IPS DF 4.7 (cell line): ENCODE results near the gene PRSS53.
"Not testable (repeated sequence)": the region's sequence is repeated elsewhere in the genome, so short reads cannot be mapped to it uniquely, and the experiment has no call there.

Source experiments
- DNase-seq: peaks from one replicate; pipeline ENCODE4 v3.0.0-alpha.2; 2013; ENCODE audit warnings: low spot score; ENCODE audit errors: extremely low read depth

Gene PRSS53

DNA sequence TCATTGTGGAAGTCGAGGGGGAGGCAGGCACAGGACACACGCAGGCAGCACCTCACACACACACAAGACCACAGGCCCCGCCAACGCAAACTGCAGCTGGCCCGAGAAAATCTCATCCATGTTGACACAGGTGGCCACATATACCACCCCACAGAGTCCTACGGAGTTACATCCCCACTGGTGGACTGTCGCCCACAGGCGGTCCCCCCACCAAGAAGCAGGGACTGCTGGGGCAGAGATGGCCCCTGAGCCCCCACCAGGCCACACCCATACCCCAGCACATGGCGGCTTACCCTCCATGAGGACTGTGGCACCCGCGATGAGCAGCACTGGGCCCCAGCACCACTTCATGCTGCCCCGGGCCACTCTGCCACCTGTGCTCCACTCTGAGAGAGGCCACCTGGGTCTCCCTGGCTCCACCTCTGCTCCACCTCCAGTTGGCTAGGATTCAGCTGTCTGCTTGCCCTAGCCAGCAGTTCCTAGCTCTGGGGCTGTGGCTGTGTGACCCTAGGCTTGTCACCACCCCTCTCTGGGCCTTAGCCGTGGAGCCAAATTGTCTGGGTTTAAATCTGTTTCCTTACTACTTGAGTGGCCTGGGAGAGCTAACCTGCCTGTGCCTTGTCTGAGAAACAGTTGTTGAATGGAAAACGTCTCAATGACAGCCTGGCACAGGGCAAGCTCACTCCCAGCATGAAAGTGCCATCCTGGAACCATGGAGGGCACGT, at the start of gene PRSS53:
Gene PRSS53 (minus strand): TSS at position 485 of the 725 bp plus-strand sequence. CDS start 134 bp downstream, at position 351.
- DNase-seq: no peak

DNA sequence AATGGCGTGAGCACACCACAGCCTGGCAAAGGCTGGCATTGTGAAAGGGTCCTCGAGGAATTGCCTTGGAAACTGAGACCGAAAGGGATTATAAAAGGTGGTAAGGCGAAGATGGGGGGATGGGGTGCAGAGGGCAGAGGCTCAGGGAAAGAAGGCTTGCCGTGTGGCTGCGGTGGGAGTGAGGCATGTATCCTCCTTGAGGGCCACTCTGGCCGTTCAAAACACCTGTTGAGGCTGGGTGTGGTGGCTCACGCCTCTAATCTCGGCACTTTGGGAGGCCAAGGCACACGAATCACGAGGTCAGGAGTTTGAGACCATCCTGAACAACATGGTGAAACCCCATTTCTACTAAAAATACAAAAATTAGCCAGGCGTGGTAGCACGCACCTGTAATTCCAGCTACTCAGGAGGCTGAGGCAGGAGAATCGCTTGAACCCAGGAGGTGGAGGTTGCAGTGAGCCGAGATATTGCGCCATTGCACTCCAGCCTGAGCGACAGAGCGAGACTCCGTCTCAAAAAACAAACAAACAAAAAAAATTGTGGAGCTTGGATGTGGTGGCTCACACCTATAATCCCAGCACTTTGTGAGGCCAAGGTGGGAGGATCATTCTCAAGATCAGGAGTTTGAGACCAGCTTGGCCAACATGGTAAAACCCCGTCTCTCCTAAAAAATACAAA, 48.2 kb upstream of the PRSS53 start:
- not testable (repeated sequence) for DNase-seq

- no peak for DNase-seq
Observed at GRCh38 chr16:31136287-31136662, 47.5 kb upstream of the PRSS53 start.

- no peak for DNase-seq
Observed at GRCh38 chr16:31135535-31136286, 47.0 kb upstream of the PRSS53 start, which contains the start of gene PRSS8. Gene PRSS8, minus strand, starts transcription at chr16:31135727. Its CDS starts 229 bp downstream, at chr16:31135498.

GRCh38 chr16:31134625-31135534, 46.1 kb upstream of the PRSS53 start:
- no peak for DNase-seq

GRCh38 chr16:31134091-31134571, 45.4 kb upstream of the PRSS53 start:
- DNase-seq: no peak

GRCh38 chr16:31133046-31133501, 44.3 kb upstream of the PRSS53 start:
- DNase-seq: no peak

- DNase-seq: no peak
Observed at GRCh38 chr16:31132303-31132979, 43.7 kb upstream of the PRSS53 start.

DNA sequence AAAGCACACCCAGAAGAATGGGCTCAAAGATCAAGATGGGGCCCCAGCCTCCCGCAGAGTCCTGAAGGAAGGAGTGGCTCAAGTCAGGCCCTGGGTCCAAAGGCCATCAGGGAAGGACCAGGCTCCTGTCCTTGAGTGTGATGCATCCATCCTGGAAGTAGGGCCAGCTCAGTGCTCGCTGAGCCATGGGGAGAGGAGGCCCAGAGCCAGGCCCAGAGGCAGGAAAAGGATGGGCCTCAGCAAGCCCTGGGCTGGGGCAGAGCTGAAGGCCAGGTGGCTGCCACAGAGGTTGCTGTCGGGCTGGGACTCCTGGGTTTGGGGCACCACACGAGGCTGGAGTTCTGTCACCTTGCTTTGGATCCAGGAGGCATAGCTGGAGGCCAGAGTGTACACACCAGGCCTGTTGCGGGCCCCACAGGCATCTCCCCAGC, 43.1 kb upstream of the PRSS53 start:
- no peak for DNase-seq

GRCh38 chr16:31131416-31131815, 42.7 kb upstream of the PRSS53 start:
- no peak for DNase-seq

GRCh38 chr16:31130899-31131298, 42.2 kb upstream of the PRSS53 start:
- DNase-seq: no peak

DNA sequence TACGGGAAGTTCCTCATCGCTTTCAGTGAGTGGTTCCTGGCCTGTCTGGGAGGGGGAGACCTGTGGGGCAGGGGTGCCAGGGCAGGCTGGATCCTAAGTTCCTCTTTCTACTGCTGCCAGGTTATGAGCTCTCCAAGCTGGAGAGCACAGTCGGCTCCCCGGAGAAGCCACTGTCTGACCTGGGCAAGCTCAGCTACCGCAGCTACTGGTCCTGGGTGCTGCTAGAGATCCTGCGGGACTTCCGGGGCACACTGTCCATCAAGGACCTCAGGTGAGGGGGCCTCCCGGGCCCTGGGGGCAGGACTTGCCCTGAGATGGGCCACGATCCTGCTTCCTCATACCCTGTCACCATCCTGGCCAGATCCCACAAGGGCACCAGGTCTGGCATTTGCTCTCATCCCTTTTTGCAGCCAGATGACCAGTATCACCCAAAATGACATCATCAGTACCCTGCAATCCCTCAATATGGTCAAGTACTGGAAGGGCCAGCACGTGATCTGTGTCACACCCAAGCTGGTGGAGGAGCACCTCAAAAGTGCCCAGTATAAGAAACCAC, 41.7 kb upstream of the PRSS53 start:
- no peak for DNase-seq

DNA sequence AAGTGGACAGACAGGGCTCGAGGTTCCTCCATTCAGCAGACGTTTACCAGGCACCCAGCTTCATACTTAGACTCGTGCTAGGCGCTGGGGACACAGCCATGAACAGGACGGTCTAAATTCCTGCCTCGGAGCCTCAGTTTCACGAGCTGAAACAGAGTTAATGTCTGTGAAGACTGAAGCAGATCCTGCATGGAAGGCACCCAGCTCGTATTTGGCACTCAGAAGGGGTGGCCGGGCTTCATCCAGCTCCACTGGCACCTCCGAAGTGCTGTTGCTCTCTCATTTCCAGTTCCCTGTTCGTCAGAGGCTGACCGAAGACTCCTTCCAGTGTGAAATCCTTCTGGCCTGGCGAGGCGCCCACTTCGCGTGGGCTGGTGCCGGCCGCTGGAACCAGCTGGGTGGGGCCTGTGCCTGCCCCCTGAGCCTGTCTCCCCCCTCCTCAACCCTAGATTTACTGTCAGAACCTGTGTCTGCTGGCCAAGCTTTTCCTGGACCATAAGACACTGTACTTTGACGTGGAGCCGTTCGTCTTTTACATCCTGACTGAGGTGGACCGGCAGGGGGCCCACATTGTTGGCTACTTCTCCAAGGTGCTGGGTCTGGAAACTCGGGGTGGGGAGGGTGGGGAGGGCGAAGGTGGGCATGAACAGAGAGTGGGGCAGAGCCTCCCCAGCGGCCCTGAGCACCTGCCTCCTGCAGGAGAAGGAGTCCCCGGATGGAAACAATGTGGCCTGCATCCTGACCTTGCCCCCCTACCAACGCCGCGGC, 41.0 kb upstream of the PRSS53 start:
- no peak for DNase-seq

DNA sequence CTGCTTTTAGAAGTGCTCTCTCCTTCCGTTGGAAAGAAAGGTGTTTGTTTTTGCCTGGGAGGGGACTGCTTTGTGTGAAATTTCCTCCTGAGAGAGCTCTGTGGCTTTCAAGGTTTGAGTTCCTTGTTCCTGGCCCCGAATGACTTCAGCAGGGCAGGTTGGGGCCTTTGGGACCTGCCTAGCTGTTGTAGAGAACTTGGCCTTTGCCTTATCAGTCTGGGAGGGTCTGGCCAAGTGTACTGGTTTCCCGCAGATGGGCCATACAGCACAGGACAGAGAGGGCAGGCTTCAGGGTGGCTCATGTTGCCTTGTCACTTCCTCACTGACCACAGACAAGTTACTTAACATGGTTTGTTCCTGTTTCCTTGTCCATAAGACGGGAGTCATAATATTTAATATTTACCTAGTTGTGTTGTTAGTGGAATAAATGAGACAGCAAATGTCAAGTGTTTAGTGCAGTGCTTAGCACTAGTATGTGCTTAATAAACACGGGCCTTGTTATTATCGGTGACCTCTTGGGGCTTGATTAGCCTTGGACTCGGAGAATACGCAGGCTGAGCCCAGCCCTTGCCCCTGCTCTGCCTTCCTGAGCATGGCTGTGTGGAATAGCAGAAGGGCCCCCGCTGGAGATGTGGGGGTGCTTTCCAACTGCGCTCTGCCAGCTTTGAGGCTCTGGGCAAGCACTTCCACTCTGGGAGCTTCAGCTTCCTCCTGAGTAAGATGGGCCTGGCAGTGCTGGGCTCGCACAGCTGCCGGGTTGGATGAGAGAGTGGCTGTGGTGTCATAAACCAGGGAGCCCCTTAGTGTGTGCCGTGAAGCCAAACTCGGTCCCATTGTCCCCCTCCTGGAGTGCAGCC, 40.2 kb upstream of the PRSS53 start:
- no peak for DNase-seq

GRCh38 chr16:31127182-31127581, 38.4 kb upstream of the PRSS53 start:
- no peak for DNase-seq

GRCh38 chr16:31125844-31126243, 37.1 kb upstream of the PRSS53 start:
- no peak for DNase-seq

- DNase-seq: no peak
Observed at GRCh38 chr16:31120129-31120528, 31.4 kb upstream of the PRSS53 start.
